B cell (primary cell): Measurements from ENCODE around the gene NRAP. TPM values are rescaled to one million over a fixed set of nuclear protein-coding genes. Genes with fewer than 3 reads are reported as not detected.

Experiments used
- ATAC-seq: fragments of 200-7000 bp; cut with Tn5 transposase; one replicate; pipeline ENCODE4 v1.10.0; 2021; ENCODE audit warnings: low read depth, mild to moderate bottlenecking, moderate number of reproducible peaks, moderate library complexity
- CTCF ChIA-PET: fragments of 350-600 bp; sonication (Branson Sonifier 250); formaldehyde crosslinking; loops from one replicate; lab custom pipeline; 2021; ENCODE audit warnings: antibody characterized with exemption, inconsistent platforms; lab: Charles Lee
- POLR2A ChIA-PET: fragments of 350-600 bp; sonication (Branson Sonifier 250); formaldehyde crosslinking; loops from one replicate; lab custom pipeline; 2021; ENCODE audit warnings: antibody characterized with exemption; lab: Charles Lee
- DNase-seq: peaks from one replicate; pipeline ENCODE4 v3.0.0; 2013
- H2AFZ ChIP-seq: 2 replicates; pipeline ENCODE4 v1.6.1; 2012; ENCODE audit warnings: mild to moderate bottlenecking, low read depth, low read length; ENCODE audit not compliant: insufficient read depth, poor library complexity, severe bottlenecking
- H3K27ac ChIP-seq, 2 donors: 1 replicate in 1 of 2; 2 replicates in 1 of 2; pipeline ENCODE4 v1.5.1; 2012 to 2013; ENCODE audit warnings: low read length in 2 of 2, mild to moderate bottlenecking in 2 of 2, moderate library complexity in 1 of 2
- H3K27me3 ChIP-seq, 4 experiments: fragments of 200-600 bp in 1 of 4; sonication (generic) in 1 of 4; replicated peaks in 1 of 4; 1 replicate in 2 of 4; 2 replicates in 2 of 4; pipeline versions ENCODE4 v1.6.1 to v1.7.0; 2013 to 2016; ENCODE audit warnings: low read length in 3 of 4, mild to moderate bottlenecking in 2 of 4, mixed read lengths in 1 of 4, moderate library complexity in 1 of 4; ENCODE audit not compliant: insufficient read depth in 4 of 4, control insufficient read depth in 3 of 4; ENCODE audit errors: control extremely low read depth in 1 of 4
- H3K36me3 ChIP-seq, 2 experiments: replicated peaks in 1 of 2; 1 replicate in 1 of 2; 2 replicates in 1 of 2; pipeline versions ENCODE4 v1.6.1 to v1.7.1; 2013; ENCODE audit warnings: low read length in 1 of 2; ENCODE audit not compliant: insufficient read depth in 2 of 2, control insufficient read depth in 1 of 2; ENCODE audit errors: control extremely low read depth in 1 of 2, extremely low read depth in 1 of 2
- H3K4me1 ChIP-seq, 2 donors: fragments of 200-600 bp in 1 of 2; sonication (generic) in 1 of 2; 1 replicate in 1 of 2; 2 replicates in 1 of 2; pipeline versions ENCODE4 v1.5.1 to v1.6.1; 2013 to 2017; ENCODE audit warnings: low read length in 2 of 2; ENCODE audit not compliant: control insufficient read depth in 2 of 2, insufficient read depth in 2 of 2
- H3K4me2 ChIP-seq: replicated peaks from 2 replicates; pipeline ENCODE3; 2012; ENCODE audit warnings: mild to moderate bottlenecking, low read depth, low read length; ENCODE audit not compliant: poor library complexity, severe bottlenecking
- H3K4me3 ChIP-seq, 5 experiments: fragments of 200-600 bp in 1 of 5; sonication (generic) in 1 of 5; 1 replicate in 3 of 5; 2 replicates in 2 of 5; pipeline versions ENCODE4 v1.5.1 to v1.7.0; 2011 to 2016; ENCODE audit warnings: low read length in 4 of 5, mild to moderate bottlenecking in 4 of 5, low read depth in 2 of 5, control low read depth in 1 of 5, moderate library complexity in 1 of 5; ENCODE audit not compliant: insufficient read depth in 1 of 5; ENCODE audit errors: control extremely low read depth in 1 of 5, extremely low read depth in 1 of 5
- H3K79me2 ChIP-seq: fragments of 200-600 bp; sonication (generic); one replicate; pipeline ENCODE4 v1.6.0; 2016; ENCODE audit warnings: low read length; ENCODE audit not compliant: control insufficient read depth, insufficient read depth
- H3K9ac ChIP-seq: fragments of 200-600 bp; sonication (generic); 2 replicates; pipeline ENCODE4 v1.6.1; 2017; ENCODE audit warnings: mild to moderate bottlenecking, low read length, moderate library complexity
- H3K9me3 ChIP-seq, 3 donors: one replicate each; pipeline versions ENCODE4 v1.6.1 to v1.7.1; 2013; ENCODE audit warnings: low read length in 2 of 3; ENCODE audit not compliant: control insufficient read depth in 2 of 3, insufficient read depth in 1 of 3; ENCODE audit errors: control extremely low read depth in 1 of 3
- H4K20me1 ChIP-seq: 2 replicates; pipeline ENCODE4 v1.6.0; 2012; ENCODE audit warnings: mild to moderate bottlenecking, low read length; ENCODE audit not compliant: insufficient read depth, control insufficient read depth, poor library complexity, severe bottlenecking
- H3K27ac Mint-ChIP-seq: one replicate; pipeline ENCODE4 v1.8.0; 2021; ENCODE audit warnings: mixed read lengths
- H3K27me3 Mint-ChIP-seq: one replicate; pipeline ENCODE4 v1.8.0; 2021; ENCODE audit warnings: mixed read lengths
- H3K4me1 Mint-ChIP-seq: one replicate; pipeline ENCODE4 v1.8.0; 2021; ENCODE audit warnings: mixed read lengths
- H3K4me3 Mint-ChIP-seq: one replicate; pipeline ENCODE4 v1.8.0; 2021; ENCODE audit warnings: mixed read lengths
- H3K9me3 Mint-ChIP-seq: one replicate; pipeline ENCODE4 v1.8.0; 2022; ENCODE audit warnings: mixed read lengths; ENCODE audit not compliant: insufficient read depth
- CTCF ChIP-seq: fragments of 200-600 bp; IDR thresholded peaks from one replicate; pipeline ENCODE4 v1.8.0; 2022; ENCODE audit warnings: antibody characterized with exemption, mild to moderate bottlenecking
- EZH2 ChIP-seq: IDR thresholded peaks from 2 replicates; pipeline ENCODE4 v1.6.1; 2012; ENCODE audit warnings: borderline replicate concordance, low read depth, mild to moderate bottlenecking, moderate library complexity, low read length; ENCODE audit not compliant: insufficient read depth, poor library complexity, severe bottlenecking
- WGBS: methylation state at CpG from one replicate; pipeline ENCODE4 v1.1.5; 2013; ENCODE audit warnings: missing lambda C conversion rate; ENCODE audit not compliant: insufficient coverage; 5-methylcytosine and 5-hydroxymethylcytosine counted together
- intact Hi-C: fragments of 100-400 bp; cut with micrococcal nuclease; formaldehyde crosslinking; loops from one replicate; pipeline ENCODE4 v1.10.0; 2022
- polyA plus RNA-seq: library from polyadenylated mRNA; depleted of rRNA; stranded (reverse); fragments of >200 nt; gene quantifications from 2 replicates; pipeline ENCODE4 v1.2.3, GENCODE V29; 2012
- total RNA-seq, 2 donors: library from RNA; stranded (reverse); fragments of 120-200 nt in 1 of 2; gene quantifications; 1 replicate in 1 of 2; 2 replicates in 1 of 2; pipeline versions ENCODE4 v1.2.3 to v1.2.4, GENCODE V29; 2013 to 2022

The NRAP gene
- total and polyA plus RNA-seq, 2 donors (not counting 1 experiment from before 2014, with no cell fraction given): not detected

GRCh38 chr10:113619401-113619800 is 44.4 kb downstream of the NRAP start:
- WGBS: no CpG with 5 or more reads among the region's 1 CpG

GRCh38 chr10:113618338-113618737 is 45.5 kb downstream of the NRAP start:
- WGBS: 95% methylated on average over 6 of the region's 7 CpGs

More at GRCh38 chr10:113619401-113619800, 44.4 kb downstream of the NRAP start:
- DNase-seq (no peak), ATAC-seq (no peak)
- Histone ChIP-seq H3K4me1 (no peaks in the 10 kb centered on the region), H3K27ac (no peak overlapping the region), H3K4me3 (no peak overlapping the region), H4K20me1 (no peaks in the 10 kb centered on the region), H3K79me2 (no peaks in the 10 kb centered on the region), H3K4me2 (no peak overlapping the region), H3K9me3 (no peaks in the 10 kb centered on the region), H2AFZ (no peak overlapping the region), H3K27me3 (peaks cover 0 to 12% (median 6%) of the 10 kb centered on the region in 4 experiments), H3K9ac (no peak overlapping the region), H3K36me3 (no peaks in the 10 kb centered on the region)
- H3K27ac Mint-ChIP-seq: no peak overlapping the region
- ChIA-PET POLR2A (no interaction called here), CTCF (no interaction called here)
- intact Hi-C loops: no loop called here
- peaks cover 35% of the 10 kb centered on the region for H3K27me3 Mint-ChIP-seq
- TF ChIP-seq CTCF: no peak
- no peak for TF ChIP-seq EZH2
- H3K4me3 Mint-ChIP-seq: no peak overlapping the region
- no peaks in the 10 kb centered on the region for H3K9me3 Mint-ChIP-seq
- no peaks in the 10 kb centered on the region for H3K4me1 Mint-ChIP-seq

More at GRCh38 chr10:113618338-113618737, 45.5 kb downstream of the NRAP start:
- ATAC-seq (no peak), DNase-seq (no peak)
- Histone ChIP-seq H3K4me3 (no peak overlapping the region), H3K36me3 (no peaks in the 10 kb centered on the region), H3K4me2 (no peak overlapping the region), H3K79me2 (no peaks in the 10 kb centered on the region), H2AFZ (no peak overlapping the region), H3K27ac (no peak overlapping the region), H3K27me3 (peaks cover 0 to 12% (median 5%) of the 10 kb centered on the region in 4 experiments), H3K4me1 (no peaks in the 10 kb centered on the region), H4K20me1 (no peaks in the 10 kb centered on the region), H3K9ac (no peak overlapping the region), H3K9me3 (no peaks in the 10 kb centered on the region)
- no peaks in the 10 kb centered on the region for H3K4me1 Mint-ChIP-seq
- no peak overlapping the region for H3K27ac Mint-ChIP-seq
- peaks cover 33% of the 10 kb centered on the region for H3K27me3 Mint-ChIP-seq
- no peak overlapping the region for H3K4me3 Mint-ChIP-seq
- intact Hi-C loops: no loop called here
- POLR2A ChIA-PET: no interaction called here
- H3K9me3 Mint-ChIP-seq: no peaks in the 10 kb centered on the region
- CTCF ChIA-PET: no interaction called here
- TF ChIP-seq EZH2: no peak
- TF ChIP-seq CTCF: no peak
